ENCODE results near the gene LUZP2.

Gene LUZP2

GRCh38 chr11:24634606-24635160, 137.8 kb downstream of the LUZP2 start:
- DNase-seq (ENCODE audit: low read depth, low spot score): no peak

GRCh38 chr11:24635588-24636290, 138.9 kb downstream of the LUZP2 start:
- DNase-seq (ENCODE audit: low read depth, low spot score): no peak

- DNase-seq (ENCODE audit: low read depth, low spot score): no peak
Measured at GRCh38 chr11:24636291-24636629, 139.4 kb downstream of the LUZP2 start.

- DNase-seq (ENCODE audit: low read depth, low spot score): no peak
Measured at GRCh38 chr11:24637520-24637919, 140.7 kb downstream of the LUZP2 start.

- DNase-seq (ENCODE audit: low read depth, low spot score): no peak
Measured at GRCh38 chr11:24642648-24643047, 145.8 kb downstream of the LUZP2 start.

GRCh38 chr11:24645563-24645962, 148.7 kb downstream of the LUZP2 start:
- DNase-seq (ENCODE audit: low read depth, low spot score): no peak

GRCh38 chr11:24651873-24652272, 155.0 kb downstream of the LUZP2 start:
- DNase-seq (ENCODE audit: low read depth, low spot score): no peak

- DNase-seq (ENCODE audit: low read depth, low spot score): no peak
Measured at GRCh38 chr11:24653901-24654300, 157.0 kb downstream of the LUZP2 start.

GRCh38 chr11:24661331-24661730, 164.5 kb downstream of the LUZP2 start:
- DNase-seq (ENCODE audit: low read depth, low spot score): no peak

GRCh38 chr11:24664399-24664798, 167.5 kb downstream of the LUZP2 start:
- no peak for DNase-seq (ENCODE audit: low read depth, low spot score)

GRCh38 chr11:24667353-24667968, 170.6 kb downstream of the LUZP2 start:
- DNase-seq (ENCODE audit: low read depth, low spot score): no peak

- no peak for DNase-seq (ENCODE audit: low read depth, low spot score)
Measured at GRCh38 chr11:24678703-24679348, 182.0 kb downstream of the LUZP2 start.

GRCh38 chr11:24679821-24680351, 183.0 kb downstream of the LUZP2 start:
- DNase-seq (ENCODE audit: low read depth, low spot score): no peak

- DNase-seq (ENCODE audit: low read depth, low spot score): no peak
Measured at GRCh38 chr11:24683583-24683982, 186.7 kb downstream of the LUZP2 start.

GRCh38 chr11:24685821-24686220, 189.0 kb downstream of the LUZP2 start:
- DNase-seq (ENCODE audit: low read depth, low spot score): no peak

GRCh38 chr11:24687531-24688147, 190.8 kb downstream of the LUZP2 start:
- DNase-seq (ENCODE audit: low read depth, low spot score): no peak

- DNase-seq (ENCODE audit: low read depth, low spot score): no peak
Measured at GRCh38 chr11:24688981-24689380, 192.1 kb downstream of the LUZP2 start.

GRCh38 chr11:24697522-24698111, 200.8 kb downstream of the LUZP2 start:
- no peak for DNase-seq (ENCODE audit: low read depth, low spot score)

GRCh38 chr11:24704716-24705115, 207.9 kb downstream of the LUZP2 start:
- DNase-seq (ENCODE audit: low read depth, low spot score): no peak

GRCh38 chr11:24705474-24705873, 208.6 kb downstream of the LUZP2 start:
- no peak for DNase-seq (ENCODE audit: low read depth, low spot score)

- DNase-seq (ENCODE audit: low read depth, low spot score): no peak
Measured at GRCh38 chr11:24708616-24709015, 211.8 kb downstream of the LUZP2 start.
